ENCODE measurements around the gene UCP3. TPM values are rescaled to one million over a fixed set of nuclear protein-coding genes. Genes with fewer than 3 reads are reported as not detected.

The UCP3 gene
- total and polyA plus RNA-seq, 10 of the 15 experiments (the other 5 are each of a cell fraction or from before 2014, with no cell fraction given): 0.02 to 1.9 (median 0.94) TPM

GRCh38 chr11:74002832-74003231 lies 6.1 kb downstream of the UCP3 start:
- Histone ChIP-seq H3K4me3 (no peak overlapping the region), H3K9ac (ENCODE audit: control insufficient read depth, insufficient read depth, low read length) (no peak overlapping the region), H3K27me3 (replicated peaks in 1 of 2; ENCODE audit: control insufficient read depth in 2 of 2, insufficient read depth in 2 of 2, low read length in 1 of 2) (no peaks in the 10 kb centered on the region), H3K4me1 (ENCODE audit: control insufficient read depth, insufficient read depth, low read length) (peaks cover 16% of the 10 kb centered on the region), H4K20me1 (ENCODE audit: control insufficient read depth, insufficient read depth) (no peaks in the 10 kb centered on the region), H3K4me2 (ENCODE audit: control insufficient read depth, insufficient read depth) (no peak overlapping the region), H3K36me3 (ENCODE audit: control insufficient read depth in 2 of 2, insufficient read depth in 2 of 2, low read length in 1 of 2) (no peaks in the 10 kb centered on the region; a peak in 1 of 4 replicates), H3K27ac (ENCODE audit: control insufficient read depth, insufficient read depth) (no peak overlapping the region), H3K79me2 (ENCODE audit: control insufficient read depth, insufficient read depth, low read length) (no peaks in the 10 kb centered on the region), H3K9me3 (replicated peaks; ENCODE audit: control insufficient read depth, insufficient read depth, low read length) (no peaks in the 10 kb centered on the region), H2AFZ (ENCODE audit: control insufficient read depth, low read depth, low read length) (no peak overlapping the region)
- WGBS (ENCODE audit: insufficient coverage, insufficient replicate concordance, low lambda C conversion rate, missing lambda C conversion rate): 77% methylated on average over 4 of the region's 4 CpGs
- TF ChIP-seq SKIL (IDR thresholded peaks at IDR 0.05; ENCODE audit: low read depth, poor library complexity, severe bottlenecking) (no peak), POU2F2 (IDR thresholded peaks at IDR 0.05; ENCODE audit: borderline replicate concordance, low read depth, low read length) (no peak), SUPT20H (IDR thresholded peaks at IDR 0.05; ENCODE audit: borderline replicate concordance, control insufficient read depth, low read depth, low read length) (no peak)
- ChIA-PET CTCF (no interaction called here), SMC1A (ENCODE audit: uncharacterized antibody, unreplicated experiment) (interaction anchor here (1.6 kb wide), 1 partner anchor 45 kb away, joined by 3 read pairs; no protein-coding TSS in a partner anchor), RAD21 (ENCODE audit: unreplicated experiment) (no interaction called here), POLR2A (no interaction called here)
- FAIRE-seq (no peak), ATAC-seq (no peak), DNase-seq (ENCODE audit: low read depth, low spot score) (no peak)
- in situ Hi-C loops (cut with MboI): no loop called here
- intact Hi-C loops (cut with micrococcal nuclease; ENCODE audit: unreplicated experiment): no loop called here
- no TSS peak for BruUV-seq (replicated peaks)

- Histone ChIP-seq H3K27ac (ENCODE audit: control insufficient read depth, insufficient read depth) (no peak overlapping the region), H3K4me2 (ENCODE audit: control insufficient read depth, insufficient read depth) (no peak overlapping the region), H3K36me3 (ENCODE audit: control insufficient read depth in 2 of 2, insufficient read depth in 2 of 2, low read length in 1 of 2) (no peaks in the 10 kb centered on the region; a peak in 1 of 4 replicates), H4K20me1 (ENCODE audit: control insufficient read depth, insufficient read depth) (no peaks in the 10 kb centered on the region), H3K4me1 (ENCODE audit: control insufficient read depth, insufficient read depth, low read length) (peaks cover 24% of the 10 kb centered on the region), H2AFZ (ENCODE audit: control insufficient read depth, low read depth, low read length) (no peak overlapping the region), H3K27me3 (replicated peaks in 1 of 2; ENCODE audit: control insufficient read depth in 2 of 2, insufficient read depth in 2 of 2, low read length in 1 of 2) (no peaks in the 10 kb centered on the region), H3K79me2 (ENCODE audit: control insufficient read depth, insufficient read depth, low read length) (no peaks in the 10 kb centered on the region), H3K4me3 (no peak overlapping the region), H3K9me3 (replicated peaks; ENCODE audit: control insufficient read depth, insufficient read depth, low read length) (no peaks in the 10 kb centered on the region), H3K9ac (ENCODE audit: control insufficient read depth, insufficient read depth, low read length) (no peak overlapping the region)
- intact Hi-C loops (cut with micrococcal nuclease; ENCODE audit: unreplicated experiment) (no loop called here), in situ Hi-C loops (cut with MboI) (no loop called here)
- RAD21 ChIA-PET (ENCODE audit: unreplicated experiment): interaction anchor here (1.2 kb wide), 1 partner anchor 21 kb away, joined by 3 read pairs; no protein-coding TSS in a partner anchor
- POLR2A ChIA-PET: interaction anchor here (0.5 to 0.6 kb wide), 2 partner anchors 179 to 417 kb away, joined by 3 read pairs; no protein-coding TSS in a partner anchor
- ATAC-seq (no peak), DNase-seq (ENCODE audit: low read depth, low spot score) (no peak), FAIRE-seq (no peak)
- SMC1A ChIA-PET (ENCODE audit: uncharacterized antibody, unreplicated experiment): no interaction called here
- BruUV-seq (replicated peaks): no TSS peak
- CTCF ChIA-PET: interaction anchor here (0.6 kb wide), 1 partner anchor 353 kb away, joined by 3 read pairs; no protein-coding TSS in a partner anchor
- WGBS (ENCODE audit: insufficient coverage, insufficient replicate concordance, low lambda C conversion rate, missing lambda C conversion rate): 80% methylated on average over 7 of the region's 7 CpGs
- TF ChIP-seq FOS (IDR thresholded peaks at IDR 0.05; ENCODE audit: borderline replicate concordance, extremely low read depth, insufficient read length) (no peak), CREM (IDR thresholded peaks at IDR 0.05; ENCODE audit: low read depth) (no peak), MEF2A (IDR thresholded peaks at IDR 0.05; ENCODE audit: insufficient read depth, low read depth, low read length) (no peak), POU2F2 (IDR thresholded peaks at IDR 0.05; ENCODE audit: borderline replicate concordance, low read depth, low read length) (no peak), RCOR1 (conservative IDR thresholded peaks at IDR 0.05; ENCODE audit: low read depth, low read length) (no peak), ZNF207 (IDR thresholded peaks at IDR 0.05; ENCODE audit: borderline replicate concordance) (no peak), PAX5 (IDR thresholded peaks at IDR 0.05; ENCODE audit: borderline replicate concordance, low read depth, low read length) (no peak), MXI1 (IDR thresholded peaks at IDR 0.05; ENCODE audit: low read depth, low read length) (no peak), NFYB (IDR thresholded peaks at IDR 0.05; ENCODE audit: insufficient read depth, low read depth, low read length) (no peak), PKNOX1 (IDR thresholded peaks at IDR 0.05) (no peak), RBBP5 (conservative IDR thresholded peaks at IDR 0.05) (no peak), RFX5 (IDR thresholded peaks at IDR 0.05; ENCODE audit: low read depth, low read length) (no peak)
Observed at GRCh38 chr11:74001822-74002286, 7.0 kb downstream of the UCP3 start.

Data from GM12878 (cell line).